Tibial artery (tissue), 4 donors: Measurements from ENCODE around the gene PRMT5.
"Not testable (repeated sequence)": the region's sequence is repeated elsewhere in the genome, so short reads cannot be mapped to it uniquely, and the experiment has no call there.

Experiments
- DNase-seq, 2 donors: peaks; one replicate each; pipeline ENCODE4 v3.0.0-alpha.2; 2019
- H3K27ac ChIP-seq, 2 donors: fragments of 200-600 bp; sonication (generic) in 1 of 2; 1 replicate in 1 of 2; 2 replicates in 1 of 2; pipeline ENCODE4 v1.5.1; 2018 to 2019; ENCODE audit warnings: mild to moderate bottlenecking in 1 of 2
- H3K27me3 ChIP-seq, 2 donors: fragments of 200-600 bp; sonication (generic) in 1 of 2; one replicate each; pipeline versions ENCODE4 v1.5.1 to v1.6.0; 2016 to 2019
- H3K36me3 ChIP-seq, 3 donors: fragments of 200-600 bp; sonication (generic) in 2 of 3; one replicate each; pipeline ENCODE4 v1.5.1; 2016 to 2019; ENCODE audit warnings: mild to moderate bottlenecking in 2 of 3
- H3K4me1 ChIP-seq, 4 donors: fragments of 200-600 bp; sonication (generic) in 2 of 4; 1 replicate in 3 of 4; 2 replicates in 1 of 4; pipeline ENCODE4 v1.5.1; 2016 to 2019
- H3K4me3 ChIP-seq, 2 donors: fragments of 200-600 bp; sonication (generic) in 1 of 2; 1 replicate in 1 of 2; 2 replicates in 1 of 2; pipeline ENCODE4 v1.5.1; 2018 to 2019; ENCODE audit warnings: mild to moderate bottlenecking in 2 of 2
- H3K9me3 ChIP-seq, 3 donors: fragments of 200-600 bp; sonication (generic) in 1 of 3; one replicate each; pipeline ENCODE4 v1.5.1; 2016 to 2019
- CTCF ChIP-seq, 2 experiments: fragments of 200-600 bp in 1 of 2; fragments of 450-650 bp in 1 of 2; IDR thresholded peaks; one replicate each; pipeline ENCODE4 v1.5.1; 2017 to 2019; ENCODE audit warnings: antibody characterized with exemption in 2 of 2, mild to moderate bottlenecking in 1 of 2, moderate library complexity in 1 of 2
- intact Hi-C: fragments of 100-400 bp; cut with DNase I; formaldehyde crosslinking; loops from one replicate; pipeline ENCODE4 v1.15.0; 2023; ENCODE audit warnings: low total_unique reads

PRMT5 gene

GRCh38 chr14:22962061-22962676 is 33.0 kb upstream of the PRMT5 start:
- Histone ChIP-seq H3K36me3 (no peaks in the 10 kb centered on the region), H3K4me3 (no peak overlapping the region)

GRCh38 chr14:22955702-22956569 is 26.8 kb upstream of the PRMT5 start:
- DNase-seq = no peak
- H3K4me3 ChIP-seq = peak overlapping the region; percentile 58 to 76
- no peak for TF ChIP-seq CTCF (IDR thresholded peaks at IDR 0.05)
- no peaks in the 10 kb centered on the region for H3K9me3 ChIP-seq
- peaks cover 0 to 18% (median 15%) of the 10 kb centered on the region in 3 donors for H3K36me3 ChIP-seq
- peak overlapping the region; percentile 85 to 91 for H3K27ac ChIP-seq
- H3K4me1 ChIP-seq = peaks cover 0 to 16% (median 5%) of the 10 kb centered on the region in 4 donors
- intact Hi-C loops = no loop called here
- H3K27me3 ChIP-seq = no peaks in the 10 kb centered on the region

More at GRCh38 chr14:22962061-22962676, 33.0 kb upstream of the PRMT5 start:
- intact Hi-C loops = no loop called here
- peaks cover 0 to 5% (median 0%) of the 10 kb centered on the region in 4 donors for H3K4me1 ChIP-seq
- no peak for DNase-seq
- TF ChIP-seq CTCF (IDR thresholded peaks at IDR 0.05) = no peak
- H3K9me3 ChIP-seq = no peaks in the 10 kb centered on the region
- no peak overlapping the region for H3K27ac ChIP-seq
- H3K27me3 ChIP-seq = no peaks in the 10 kb centered on the region

GRCh38 chr14:22952418-22952817 is 23.2 kb upstream of the PRMT5 start:
- Histone ChIP-seq H3K9me3 (no peaks in the 10 kb centered on the region), H3K27me3 (no peaks in the 10 kb centered on the region), H3K4me1 (peaks cover 0 to 14% (median 5%) of the 10 kb centered on the region in 4 donors), H3K4me3 (no peak overlapping the region), H3K36me3 (peaks cover 8 to 46% (median 24%) of the 10 kb centered on the region in 3 donors), H3K27ac (no peak overlapping the region)
- no peak for DNase-seq
- TF ChIP-seq CTCF (IDR thresholded peaks at IDR 0.05) = no peak
- intact Hi-C loops = no loop called here

- not testable (repeated sequence) for DNase-seq
These were observed 22.6 kb upstream of the PRMT5 start for GRCh38 chr14:22951795-22952194.

GRCh38 chr14:22945642-22946041 is 16.5 kb upstream of the PRMT5 start:
- Histone ChIP-seq H3K4me1 (no peaks in the 10 kb centered on the region), H3K27me3 (no peaks in the 10 kb centered on the region), H3K9me3 (no peaks in the 10 kb centered on the region), H3K4me3 (no peak overlapping the region), H3K27ac (no peak overlapping the region), H3K36me3 (peaks cover 14 to 56% (median 35%) of the 10 kb centered on the region in 3 donors)
- DNase-seq = no peak
- no peak for TF ChIP-seq CTCF (IDR thresholded peaks at IDR 0.05)
- intact Hi-C loops = no loop called here

More at GRCh38 chr14:22951795-22952194, 22.6 kb upstream of the PRMT5 start:
- Histone ChIP-seq H3K36me3 (peaks cover 14 to 52% (median 30%) of the 10 kb centered on the region in 3 donors), H3K4me1 (peaks cover 0 to 11% (median 5%) of the 10 kb centered on the region in 4 donors)
- H3K9me3 ChIP-seq, H3K27me3 ChIP-seq, H3K27ac ChIP-seq, intact Hi-C loops, H3K4me3 ChIP-seq: not testable (repeated sequence)

- no peak overlapping the region for H3K27ac ChIP-seq
- no peaks in the 10 kb centered on the region for H3K27me3 ChIP-seq
- intact Hi-C loops = no loop called here
- DNase-seq = no peak
- no peak for TF ChIP-seq CTCF (IDR thresholded peaks at IDR 0.05)
- no peak overlapping the region for H3K4me3 ChIP-seq
- H3K9me3 ChIP-seq = no peaks in the 10 kb centered on the region
- H3K4me1 ChIP-seq = no peaks in the 10 kb centered on the region
- peaks cover 0 to 10% (median 7%) of the 10 kb centered on the region in 3 donors for H3K36me3 ChIP-seq
These were observed 10.5 kb upstream of the PRMT5 start for GRCh38 chr14:22939684-22940083.
